HEK293 (cell line): Measurements from ENCODE around the gene DUSP1.

ENCODE experiments used
- CTCF ChIA-PET: fragments of 350-600 bp; formaldehyde crosslinking; extraction: SDS; loops from one replicate; lab custom pipeline; 2021; ENCODE audit warnings: antibody characterized with exemption; lab: Yijun Ruan, JAX
- POLR2A ChIA-PET: fragments of 300-600 bp; formaldehyde crosslinking; extraction: SDS; loops from one replicate; lab custom pipeline; 2020; ENCODE audit warnings: antibody characterized with exemption, inconsistent platforms; lab: Yijun Ruan, JAX
- H3K27ac ChIP-seq: fragments of 200-500 bp; sonication (Bioruptor generic); 2 replicates; pipeline ENCODE4 v1.5.1; 2014; ENCODE audit warnings: low read depth, low read length, control low read depth, inconsistent platforms; ENCODE audit errors: extremely low read depth
- H3K36me3 ChIP-seq, 2 experiments: fragments of 200-500 bp in 1 of 2; sonication (Bioruptor generic) in 1 of 2; 1 replicate in 1 of 2; 2 replicates in 1 of 2; pipeline ENCODE4 v1.5.1; 2014 to 2017; ENCODE audit warnings: inconsistent platforms in 2 of 2, low read length in 2 of 2; ENCODE audit not compliant: control insufficient read depth in 2 of 2, insufficient read depth in 1 of 2
- H3K4me1 ChIP-seq: fragments of 200-500 bp; sonication (Bioruptor generic); 2 replicates; pipeline ENCODE4 v1.5.1; 2014; ENCODE audit warnings: mild to moderate bottlenecking, low read length, inconsistent platforms; ENCODE audit not compliant: control insufficient read depth, insufficient read depth
- H3K4me3 ChIP-seq: 2 replicates; pipeline ENCODE4 v1.5.1; 2011; ENCODE audit warnings: low read depth, mild to moderate bottlenecking, control low read depth, low read length, moderate library complexity
- H3K9me3 ChIP-seq: fragments of 200-500 bp; sonication (Bioruptor generic); 2 replicates; pipeline ENCODE4 v1.5.1; 2014; ENCODE audit warnings: low read depth, low read length, inconsistent platforms; ENCODE audit not compliant: control insufficient read depth, insufficient read depth
- HIC1 ChIP-seq: fragments of 450-650 bp; formaldehyde crosslinking; IDR thresholded peaks from 2 replicates; pipeline ENCODE4 v1.5.1; 2016; ENCODE audit warnings: missing biosample characterization, missing genetic modification characterization
- MZF1 ChIP-seq: fragments of 450-650 bp; formaldehyde crosslinking; IDR thresholded peaks from 2 replicates; pipeline ENCODE4 v1.5.1; 2017; ENCODE audit warnings: missing biosample characterization, missing genetic modification characterization, borderline replicate concordance
- PBX3 ChIP-seq: sonication (generic); formaldehyde crosslinking; IDR thresholded peaks from 2 replicates; pipeline ENCODE4 v1.8.1; 2022; ENCODE audit warnings: mild to moderate bottlenecking, moderate library complexity, missing genetic modification reagents
- SCRT1 ChIP-seq: fragments of 450-650 bp; formaldehyde crosslinking; IDR thresholded peaks from 2 replicates; pipeline ENCODE4 v1.5.1; 2016; ENCODE audit warnings: missing biosample characterization, missing genetic modification characterization, borderline replicate concordance
- SP2 ChIP-seq: fragments of 450-650 bp; formaldehyde crosslinking; IDR thresholded peaks from 2 replicates; pipeline ENCODE4 v1.5.1; 2016; ENCODE audit warnings: missing biosample characterization, missing genetic modification characterization
- ZNF112 ChIP-seq: fragments of 450-650 bp; formaldehyde crosslinking; IDR thresholded peaks from 2 replicates; pipeline ENCODE4 v1.5.0; 2017; ENCODE audit warnings: missing biosample characterization, missing genetic modification characterization
- ZNF148 ChIP-seq: fragments of 450-650 bp; formaldehyde crosslinking; IDR thresholded peaks from 2 replicates; pipeline ENCODE4 v1.5.0; 2017; ENCODE audit warnings: missing biosample characterization, missing genetic modification characterization, borderline replicate concordance
- ZNF18 ChIP-seq: fragments of 450-650 bp; formaldehyde crosslinking; IDR thresholded peaks from 2 replicates; pipeline ENCODE4 v1.5.1; 2016; ENCODE audit warnings: missing biosample characterization, missing genetic modification characterization
- ZNF2 ChIP-seq: fragments of 450-650 bp; formaldehyde crosslinking; IDR thresholded peaks from 2 replicates; pipeline ENCODE4 v1.5.1; 2016; ENCODE audit warnings: missing biosample characterization, missing genetic modification characterization
- ZNF221 ChIP-seq: fragments of 450-650 bp; formaldehyde crosslinking; IDR thresholded peaks from 2 replicates; pipeline ENCODE4 v1.5.1; 2017; ENCODE audit warnings: missing biosample characterization, missing genetic modification characterization, borderline replicate concordance
- ZNF302 ChIP-seq: fragments of 450-650 bp; formaldehyde crosslinking; IDR thresholded peaks from 2 replicates; pipeline ENCODE4 v1.5.1; 2016; ENCODE audit warnings: missing biosample characterization, missing genetic modification characterization, low read depth
- ZNF362 ChIP-seq: fragments of 450-650 bp; formaldehyde crosslinking; IDR thresholded peaks from 2 replicates; pipeline ENCODE4 v1.5.1; 2016; ENCODE audit warnings: missing biosample characterization, missing genetic modification characterization
- ZNF621 ChIP-seq: fragments of 450-650 bp; formaldehyde crosslinking; IDR thresholded peaks from 2 replicates; pipeline ENCODE4 v1.5.1; 2017; ENCODE audit warnings: missing biosample characterization, missing genetic modification characterization
- ZNF664 ChIP-seq: fragments of 450-650 bp; formaldehyde crosslinking; IDR thresholded peaks from 2 replicates; pipeline ENCODE4 v1.5.1; 2016; ENCODE audit warnings: missing biosample characterization, missing genetic modification characterization
- ZNF677 ChIP-seq: fragments of 450-650 bp; IDR thresholded peaks from 2 replicates; pipeline ENCODE4 v1.5.0; 2018; ENCODE audit warnings: missing biosample characterization, mild to moderate bottlenecking, missing genetic modification characterization, moderate library complexity
- ZNF768 ChIP-seq: fragments of 450-650 bp; formaldehyde crosslinking; IDR thresholded peaks from 2 replicates; pipeline ENCODE4 v1.5.1; 2018; ENCODE audit warnings: missing biosample characterization, mild to moderate bottlenecking, missing genetic modification characterization
- ZSCAN30 ChIP-seq: fragments of 450-650 bp; IDR thresholded peaks from 2 replicates; pipeline ENCODE4 v1.5.1; 2018; ENCODE audit warnings: missing biosample characterization, mild to moderate bottlenecking, missing genetic modification characterization, moderate library complexity
- TF ChIP-seq, protein P1 (sequence below): fragments of 450-650 bp; formaldehyde crosslinking; IDR thresholded peaks from 2 replicates; pipeline ENCODE4 v1.5.1; 2017; ENCODE audit warnings: missing biosample characterization, mild to moderate bottlenecking, missing genetic modification characterization, moderate library complexity

DUSP1 gene

GRCh38 chr5:172721455-172722326 is 49.3 kb downstream of the DUSP1 start (continued):
- TF ChIP-seq HIC1 (tag by site-specific recombination) = no peak
- no peak for TF ChIP-seq ZNF18
- TF ChIP-seq ZNF768 (tag by site-specific recombination) = peak; percentile 67; the same call in 1 of the 2 replicates
- no peak for TF ChIP-seq ZSCAN30 (tag by site-specific recombination)
- TF ChIP-seq MZF1 (tag by site-specific recombination) = no peak
- TF ChIP-seq ZNF664 (tag by site-specific recombination) = peak; percentile 74; the same call in 1 of the 2 replicates
- TF ChIP-seq, all 188 proteins: peak for 4

GRCh38 chr5:172720655-172721054 is 50.3 kb downstream of the DUSP1 start:
- no peaks in the 10 kb centered on the region for H3K36me3 ChIP-seq
- TF ChIP-seq ZNF302 (tag by site-specific recombination) = no peak
- H3K4me1 ChIP-seq = peaks cover 8% of the 10 kb centered on the region; the same call in 1 of the 2 replicates
- no peak overlapping the region for H3K4me3 ChIP-seq
- no peak overlapping the region for H3K27ac ChIP-seq
- H3K9me3 ChIP-seq = no peaks in the 10 kb centered on the region
- CTCF ChIA-PET = interaction anchor here (0.8 to 2.0 kb wide), 5 partner anchors 10 to 219 kb away, joined by 3 to 14 read pairs (median 5); partner anchors contain the start of gene DUSP1
- POLR2A ChIA-PET = interaction anchor here (1.9 kb wide), 2 partner anchors 49 to 51 kb away, joined by 8 read pairs; partner anchors contain the start of gene DUSP1

GRCh38 chr5:172719211-172719610 is 51.8 kb downstream of the DUSP1 start:
- H3K27ac ChIP-seq = no peak overlapping the region
- ChIA-PET POLR2A (interaction anchor here (1.9 kb wide), 2 partner anchors 50 to 52 kb away, joined by 8 read pairs; partner anchors contain the start of gene DUSP1), CTCF (interaction anchor here (0.7 to 2.0 kb wide), 4 partner anchors 9 to 213 kb away, joined by 3 to 14 read pairs (median 5); partner anchors contain the start of gene DUSP1)
- H3K4me1 ChIP-seq = peaks cover 8% of the 10 kb centered on the region; the same call in 1 of the 2 replicates
- H3K9me3 ChIP-seq = no peaks in the 10 kb centered on the region
- H3K4me3 ChIP-seq = no peak overlapping the region
- TF ChIP-seq ZNF621 (no peak), MZF1 (tag by site-specific recombination) (no peak), ZNF2 (tag by site-specific recombination) (no peak), ZNF221 (tag by site-specific recombination) (no peak), PBX3 (CRISPR knock-in tag) (no peak), SCRT1 (tag by site-specific recombination) (no peak), ZNF302 (tag by site-specific recombination) (no peak), ZNF148 (tag by site-specific recombination) (no peak), ZNF112 (tag by site-specific recombination) (no peak), SP2 (tag by site-specific recombination) (no peak), ZNF677 (tag by site-specific recombination) (no peak), ZNF362 (no peak)
- TF ChIP-seq, protein P1, sequence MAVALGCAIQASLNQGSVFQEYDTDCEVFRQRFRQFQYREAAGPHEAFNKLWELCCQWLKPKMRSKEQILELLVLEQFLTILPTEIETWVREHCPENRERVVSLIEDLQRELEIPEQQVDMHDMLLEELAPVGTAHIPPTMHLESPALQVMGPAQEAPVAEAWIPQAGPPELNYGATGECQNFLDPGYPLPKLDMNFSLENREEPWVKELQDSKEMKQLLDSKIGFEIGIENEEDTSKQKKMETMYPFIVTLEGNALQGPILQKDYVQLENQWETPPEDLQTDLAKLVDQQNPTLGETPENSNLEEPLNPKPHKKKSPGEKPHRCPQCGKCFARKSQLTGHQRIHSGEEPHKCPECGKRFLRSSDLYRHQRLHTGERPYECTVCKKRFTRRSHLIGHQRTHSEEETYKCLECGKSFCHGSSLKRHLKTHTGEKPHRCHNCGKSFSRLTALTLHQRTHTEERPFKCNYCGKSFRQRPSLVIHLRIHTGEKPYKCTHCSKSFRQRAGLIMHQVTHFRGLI = no peak
- no peaks in the 10 kb centered on the region for H3K36me3 ChIP-seq
